ENCODE data around the gene SF1. TPM values are rescaled to one million over a fixed set of nuclear protein-coding genes. Genes with fewer than 3 reads are reported as not detected.
"Not testable (repeated sequence)": the region's sequence is repeated elsewhere in the genome, so short reads cannot be mapped to it uniquely, and the experiment has no call there.

SF1 gene
- total RNA-seq, 6 donors from 2014 or later = 231 to 625 (median 265) TPM

GRCh38 chr11:64823568-64824119 lies 45.3 kb upstream of the SF1 start:
- H3K27me3 ChIP-seq = no peaks in the 10 kb centered on the region
- no peak overlapping the region for H3K27ac ChIP-seq
- H3K36me3 ChIP-seq = peaks cover 0 to 15% (median 4%) of the 10 kb centered on the region in 4 donors
- WGBS, 2 donors = 71 to 73% methylated on average over 11 of the region's 11 CpGs
- H3K9me3 ChIP-seq = no peaks in the 10 kb centered on the region
- no peaks in the 10 kb centered on the region for H3K4me1 ChIP-seq
- ATAC-seq (ENCODE audit: low FRiP score in 2 of 2) (no peak), DNase-seq (no peak)
- H3K4me3 ChIP-seq = no peak overlapping the region
- TF ChIP-seq POLR2AphosphoS5 (IDR thresholded peaks at IDR 0.05) (no peak), EP300 (IDR thresholded peaks at IDR 0.05) (no peak), CTCF (IDR thresholded peaks at IDR 0.05) (no peak), POLR2A (IDR thresholded peaks at IDR 0.05) (no peak)

GRCh38 chr11:64817476-64817875 lies 39.1 kb upstream of the SF1 start:
- H3K4me1 ChIP-seq = no peaks in the 10 kb centered on the region
- no peak overlapping the region for H3K27ac ChIP-seq
- H3K4me3 ChIP-seq = no peak overlapping the region
- ATAC-seq (ENCODE audit: low FRiP score in 2 of 2) (no peak), DNase-seq (no peak)
- H3K36me3 ChIP-seq = no peaks in the 10 kb centered on the region
- no peak for TF ChIP-seq POLR2A (IDR thresholded peaks at IDR 0.05)
- TF ChIP-seq POLR2AphosphoS5 (IDR thresholded peaks at IDR 0.05) = no peak
- H3K9me3 ChIP-seq = no peaks in the 10 kb centered on the region
- no peaks in the 10 kb centered on the region for H3K27me3 ChIP-seq
- WGBS, 2 donors = 87 to 88% methylated on average over 3 of the region's 3 CpGs

- H3K27ac ChIP-seq; DNase-seq; H3K4me1 ChIP-seq; H3K4me3 ChIP-seq; ATAC-seq (ENCODE audit: low FRiP score in 2 of 2); H3K27me3 ChIP-seq; H3K36me3 ChIP-seq; H3K9me3 ChIP-seq: not testable (repeated sequence)
- WGBS, 2 donors = 87 to 90% methylated on average over 5 of the region's 5 CpGs
These were observed 37.1 kb upstream of the SF1 start for GRCh38 chr11:64815433-64815832.

GRCh38 chr11:64814712-64815187 lies 36.4 kb upstream of the SF1 start:
- DNase-seq = no peak
- no peak for ATAC-seq (ENCODE audit: low FRiP score in 2 of 2)
- Histone ChIP-seq H3K4me1 (peaks cover 2 to 7% (median 3%) of the 10 kb centered on the region in 4 donors), H3K9me3 (no peaks in the 10 kb centered on the region), H3K27me3 (no peaks in the 10 kb centered on the region), H3K27ac (no peak overlapping the region), H3K36me3 (no peaks in the 10 kb centered on the region), H3K4me3 (no peak overlapping the region)
- TF ChIP-seq CTCF (IDR thresholded peaks at IDR 0.05) (no peak), POLR2A (IDR thresholded peaks at IDR 0.05) (no peak), EP300 (IDR thresholded peaks at IDR 0.05) (no peak), POLR2AphosphoS5 (IDR thresholded peaks at IDR 0.05) (no peak)
- WGBS, 2 donors = 68 to 75% methylated on average over 7 of the region's 7 CpGs

- TF ChIP-seq EP300 (IDR thresholded peaks at IDR 0.05) (no peak), POLR2AphosphoS5 (IDR thresholded peaks at IDR 0.05) (no peak), CTCF (IDR thresholded peaks at IDR 0.05) (no peak), POLR2A (IDR thresholded peaks at IDR 0.05) (no peak)
- H3K27ac ChIP-seq = no peak overlapping the region
- DNase-seq = no peak
- no peak overlapping the region for H3K4me3 ChIP-seq
- H3K4me1 ChIP-seq = peaks cover 9 to 16% (median 12%) of the 10 kb centered on the region in 4 donors
- H3K9me3 ChIP-seq = no peaks in the 10 kb centered on the region
- 86 to 93% methylated on average over 5 of the region's 5 CpGs for WGBS, 2 donors
- H3K36me3 ChIP-seq = no peaks in the 10 kb centered on the region
- no peak for ATAC-seq (ENCODE audit: low FRiP score in 2 of 2)
- no peaks in the 10 kb centered on the region for H3K27me3 ChIP-seq
These were observed 35.5 kb upstream of the SF1 start for GRCh38 chr11:64813826-64814225.

GRCh38 chr11:64810891-64811272 lies 32.5 kb upstream of the SF1 start:
- H3K27ac ChIP-seq = peak overlapping the region in 3 of 4 donors; percentile 62 to 78 (median 63)
- H3K36me3 ChIP-seq = peaks cover 0 to 21% (median 0%) of the 10 kb centered on the region in 4 donors
- TF ChIP-seq EP300 (IDR thresholded peaks at IDR 0.05) (no peak), CTCF (IDR thresholded peaks at IDR 0.05) (no peak), POLR2A (IDR thresholded peaks at IDR 0.05) (no peak), POLR2AphosphoS5 (IDR thresholded peaks at IDR 0.05) (no peak)
- 49 to 50% methylated on average over 17 of the region's 17 CpGs for WGBS, 2 donors
- H3K27me3 ChIP-seq = no peaks in the 10 kb centered on the region
- ATAC-seq (ENCODE audit: low FRiP score in 2 of 2) = peak; percentile 2 to 8
- peaks cover 9 to 16% (median 13%) of the 10 kb centered on the region in 4 donors for H3K4me1 ChIP-seq
- DNase-seq = no peak
- no peaks in the 10 kb centered on the region for H3K9me3 ChIP-seq
- peak overlapping the region in 3 of 4 donors; percentile 71 to 86 (median 76) for H3K4me3 ChIP-seq

Measured in upper lobe of left lung (tissue), 6 donors.